HCT116 (cell line): ENCODE data around the gene PCARE. TPM values are rescaled to one million over a fixed set of nuclear protein-coding genes. Genes with fewer than 3 reads are reported as not detected.

Source experiments
- ATAC-seq: fragments of 200-7000 bp; cut with Tn5 transposase; 2 replicates; pipeline ENCODE4 v1.9.1; 2020; ENCODE audit warnings: mild to moderate bottlenecking, moderate library complexity
- BruUV-seq: library from RNA; stranded (reverse); fragments of 400-500 nt; replicated peaks from 2 replicates; lab custom pipeline; 2021; lab: Mats Ljungman, UMichigan
- CTCF ChIA-PET: fragments of 300-600 bp; sonication (Branson Sonifier 250); formaldehyde crosslinking; loops from one replicate; lab custom pipeline; 2021; ENCODE audit warnings: antibody characterized with exemption; lab: Charles Lee
- POLR2A ChIA-PET: fragments of 300-600, 350-600 bp; sonication (Branson Sonifier 250); formaldehyde crosslinking; loops from one replicate; lab custom pipeline; 2021; ENCODE audit warnings: antibody characterized with exemption; lab: Charles Lee
- RAD21 ChIA-PET, 2 experiments: fragments of 300-600 bp; sonication (Branson Sonifier 250); formaldehyde crosslinking; loops; one replicate each; lab custom pipeline; 2023; ENCODE audit warnings: low total read pairs in 2 of 2; ENCODE audit not compliant: uncharacterized antibody in 2 of 2, unreplicated experiment in 2 of 2, low non-redundant PET in 1 of 2; lab: Charles Lee
- DNase-seq: peaks from one replicate; pipeline ENCODE4 v3.0.0-alpha.2; 2010; ENCODE audit warnings: low read depth, low spot score
- H2AFZ ChIP-seq: fragments of 200-600 bp; shearing (Covaris generic), sonication (generic); 2 replicates; pipeline ENCODE4 v1.6.1; 2017; ENCODE audit warnings: low read depth, mixed run types, mixed read lengths, antibody characterized with exemption, low read length; ENCODE audit not compliant: poor library complexity, severe bottlenecking
- H3K27ac ChIP-seq: 2 replicates; pipeline ENCODE4 v1.5.1; 2012; ENCODE audit warnings: low read depth, low read length
- H3K27me3 ChIP-seq: fragments of 200-600 bp; sonication (generic); 2 replicates; pipeline ENCODE4 v1.6.1; 2016; ENCODE audit warnings: mixed run types, low read length, mixed read lengths; ENCODE audit not compliant: insufficient read depth
- H3K36me3 ChIP-seq, 2 experiments: fragments of 200-500 bp in 1 of 2; fragments of 200-600 bp in 1 of 2; sonication (Bioruptor generic) in 1 of 2; sonication (generic) in 1 of 2; 2 replicates each; pipeline versions ENCODE4 v1.5.1 to v1.6.1; 2014 to 2016; ENCODE audit warnings: low read length in 2 of 2, inconsistent platforms in 1 of 2, mixed read lengths in 1 of 2, mixed run types in 1 of 2; ENCODE audit not compliant: insufficient read depth in 2 of 2, control insufficient read depth in 1 of 2
- H3K4me1 ChIP-seq, 2 experiments: fragments of 200-600 bp in 1 of 2; sonication (generic) in 1 of 2; 2 replicates each; pipeline versions ENCODE4 v1.5.1 to v1.6.1; 2012 to 2017; ENCODE audit warnings: low read length in 2 of 2, inconsistent platforms in 1 of 2, mild to moderate bottlenecking in 1 of 2, mixed read lengths in 1 of 2, mixed run types in 1 of 2, moderate library complexity in 1 of 2; ENCODE audit not compliant: insufficient read depth in 2 of 2, control insufficient read depth in 1 of 2
- H3K4me2 ChIP-seq: fragments of 200-600 bp; sonication (generic); 2 replicates; pipeline ENCODE4 v1.6.1; 2017; ENCODE audit warnings: mixed run types, low read length, mixed read lengths
- H3K4me3 ChIP-seq, 2 experiments: fragments of 200-600 bp in 1 of 2; sonication (generic) in 1 of 2; replicated peaks in 1 of 2; 2 replicates each; pipeline ENCODE4 v1.5.1; 2011 to 2016; ENCODE audit warnings: low read length in 2 of 2, control low read depth in 1 of 2, low read depth in 1 of 2, mild to moderate bottlenecking in 1 of 2, mixed read lengths in 1 of 2, mixed run types in 1 of 2
- H3K79me2 ChIP-seq: fragments of 200-600 bp; sonication (generic); 2 replicates; pipeline ENCODE4 v1.6.1; 2017; ENCODE audit warnings: mild to moderate bottlenecking, mixed run types, low read length, moderate library complexity, mixed read lengths; ENCODE audit not compliant: insufficient read depth
- H3K9ac ChIP-seq: fragments of 200-600 bp; sonication (generic); 2 replicates; pipeline ENCODE4 v1.6.1; 2016; ENCODE audit warnings: low read length, mixed read lengths
- H3K9me2 ChIP-seq: fragments of 200-600 bp; sonication (generic), shearing (Covaris generic); 2 replicates; pipeline ENCODE4 v1.6.1; 2017; ENCODE audit warnings: mixed run types, mild to moderate bottlenecking, moderate library complexity; ENCODE audit not compliant: insufficient read depth
- H3K9me3 ChIP-seq, 2 experiments: fragments of 200-500 bp in 1 of 2; fragments of 200-600 bp in 1 of 2; sonication (Bioruptor generic) in 1 of 2; sonication (generic) in 1 of 2; 2 replicates each; pipeline ENCODE4 v1.6.1; 2014 to 2017; ENCODE audit warnings: low read length in 2 of 2, mixed read lengths in 2 of 2, inconsistent platforms in 1 of 2, low read depth in 1 of 2, mild to moderate bottlenecking in 1 of 2, mixed run types in 1 of 2, moderate library complexity in 1 of 2; ENCODE audit not compliant: control insufficient read depth in 1 of 2, insufficient read depth in 1 of 2
- H4K20me1 ChIP-seq: fragments of 200-600 bp; sonication (generic), shearing (Covaris generic); 2 replicates; pipeline ENCODE4 v1.6.1; 2017; ENCODE audit warnings: mixed run types, mild to moderate bottlenecking, moderate library complexity; ENCODE audit not compliant: insufficient read depth
- CEBPB ChIP-seq: IDR thresholded peaks from 2 replicates; pipeline ENCODE4 v1.6.1; 2012; ENCODE audit warnings: low read depth
- EGR1 ChIP-seq: IDR thresholded peaks from 2 replicates; pipeline ENCODE4 v1.6.1; 2012; ENCODE audit warnings: low read depth
- ELF1 ChIP-seq: IDR thresholded peaks from 2 replicates; pipeline ENCODE4 v1.6.1; 2012; ENCODE audit warnings: low read depth, borderline replicate concordance
- EZH2 ChIP-seq: fragments of 200-600 bp; sonication (generic); IDR thresholded peaks from 2 replicates; pipeline ENCODE4 v1.6.1; 2017; ENCODE audit warnings: antibody characterized with exemption, mixed run types
- EZH2phosphoT487 ChIP-seq: fragments of 200-600 bp; IDR thresholded peaks from 2 replicates; pipeline ENCODE4 v1.6.1; 2018; ENCODE audit warnings: antibody characterized with exemption, borderline replicate concordance
- FOSL1 ChIP-seq: IDR thresholded peaks from 2 replicates; pipeline ENCODE4 v1.6.1; 2012; ENCODE audit warnings: low read depth
- JUND ChIP-seq: IDR thresholded peaks from 2 replicates; pipeline ENCODE4 v1.6.1; 2012
- POLR2AphosphoS5 ChIP-seq: IDR thresholded peaks from 2 replicates; pipeline ENCODE4 v1.6.1; 2011; ENCODE audit warnings: mild to moderate bottlenecking, low read depth, low read length, moderate library complexity
- SIN3A ChIP-seq: IDR thresholded peaks from 2 replicates; pipeline ENCODE4 v1.6.1; 2012; ENCODE audit warnings: low read depth
- SP1 ChIP-seq: IDR thresholded peaks from 2 replicates; pipeline ENCODE4 v1.6.1; 2012; ENCODE audit warnings: low read depth
- SRF ChIP-seq: IDR thresholded peaks from 2 replicates; pipeline ENCODE4 v1.6.1; 2012; ENCODE audit warnings: low read depth
- TCF7L2 ChIP-seq: IDR thresholded peaks from 2 replicates; pipeline ENCODE4 v1.7.0; 2011; ENCODE audit warnings: borderline replicate concordance, inconsistent platforms; ENCODE audit not compliant: insufficient read depth, insufficient read length; ENCODE audit errors: extremely low read depth
- ZFX ChIP-seq: fragments of 450-650 bp; IDR thresholded peaks from 2 replicates; pipeline ENCODE4 v1.6.1; 2017
- ZNF274 ChIP-seq: fragments of 200-500 bp; sonication (Bioruptor generic); IDR thresholded peaks from 2 replicates; pipeline ENCODE4 v1.6.1; 2014; ENCODE audit warnings: mild to moderate bottlenecking, low read depth, low read length, inconsistent platforms
- intact Hi-C: fragments of 100-400 bp; cut with micrococcal nuclease; formaldehyde crosslinking; loops from 2 replicates; pipeline ENCODE4 v1.10.0; 2022
- total RNA-seq: library from RNA; stranded (reverse); gene quantifications from one replicate; pipeline ENCODE4 v1.2.1, GENCODE V29; 2021; ENCODE audit not compliant: unreplicated experiment
- TF ChIP-seq, protein P1 (sequence below): IDR thresholded peaks from 2 replicates; pipeline ENCODE4 v1.6.1; 2011; ENCODE audit warnings: mild to moderate bottlenecking, low read length, moderate library complexity; ENCODE audit not compliant: insufficient replicate concordance; ENCODE audit errors: extremely low read depth
- TF ChIP-seq, protein P2 (sequence below): IDR thresholded peaks from 2 replicates; pipeline ENCODE4 v1.6.1; 2012

The PCARE gene
- total RNA-seq, 1 experiment from 2014 or later, result not detected

DNA sequence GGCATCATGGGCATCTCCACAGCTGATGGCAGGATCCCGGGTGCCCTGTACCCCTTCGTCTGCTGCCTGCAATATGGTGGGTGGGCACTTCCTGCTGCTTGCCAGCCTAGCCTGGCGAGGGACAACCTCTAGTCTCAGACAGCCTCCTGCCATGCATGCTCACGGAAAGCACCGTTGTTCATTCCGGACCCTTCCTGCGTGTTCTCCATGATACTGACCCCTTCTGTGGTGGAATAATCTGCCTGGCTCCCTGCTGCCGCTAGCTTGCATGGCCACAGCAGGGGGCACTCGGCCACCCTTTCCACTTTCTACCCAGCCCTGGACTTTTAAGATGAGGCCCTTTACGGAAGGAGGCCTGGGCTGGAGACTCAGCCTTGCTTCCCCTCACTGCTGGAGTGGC is 12.0 kb downstream of the PCARE start (continued):
- TF ChIP-seq FOSL1 (no peak), CEBPB (no peak), SIN3A (no peak), JUND (no peak), POLR2AphosphoS5 (no peak), SRF (no peak), SP1 (no peak)

DNA sequence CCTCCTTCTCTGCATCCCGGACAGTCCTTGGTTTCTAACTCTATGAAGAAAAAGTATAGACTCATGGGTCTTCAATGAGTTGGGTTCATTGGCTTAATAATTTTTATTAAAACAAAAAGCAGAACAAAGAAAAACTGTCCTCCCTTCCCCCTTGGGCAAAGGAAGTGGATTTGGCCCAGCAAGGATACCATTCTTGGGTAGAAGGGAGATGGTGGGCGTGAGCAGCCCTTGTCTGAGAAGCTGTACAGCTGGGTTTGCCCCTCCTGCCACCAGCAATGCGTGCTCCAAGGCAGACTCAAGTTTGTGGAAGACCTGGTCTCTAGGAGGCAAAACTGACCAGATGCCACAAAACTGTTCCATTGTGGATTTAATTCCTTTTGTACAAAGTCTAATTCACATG is 12.7 kb downstream of the PCARE start:
- RAD21 ChIA-PET, result no interaction called here
- CTCF ChIA-PET, result no interaction called here
- Histone ChIP-seq H3K27ac (no peak overlapping the region), H3K79me2 (no peaks in the 10 kb centered on the region), H4K20me1 (no peaks in the 10 kb centered on the region), H3K4me1 (no peaks in the 10 kb centered on the region), H3K27me3 (no peaks in the 10 kb centered on the region), H3K36me3 (no peaks in the 10 kb centered on the region), H3K4me2 (no peak overlapping the region), H3K9me2 (no peaks in the 10 kb centered on the region), H3K9me3 (no peaks in the 10 kb centered on the region), H3K4me3 (no peak overlapping the region), H2AFZ (no peak overlapping the region), H3K9ac (no peak overlapping the region)
- intact Hi-C loops, result no loop called here
- DNase-seq (no peak), ATAC-seq (no peak)
- TF ChIP-seq, protein P1, sequence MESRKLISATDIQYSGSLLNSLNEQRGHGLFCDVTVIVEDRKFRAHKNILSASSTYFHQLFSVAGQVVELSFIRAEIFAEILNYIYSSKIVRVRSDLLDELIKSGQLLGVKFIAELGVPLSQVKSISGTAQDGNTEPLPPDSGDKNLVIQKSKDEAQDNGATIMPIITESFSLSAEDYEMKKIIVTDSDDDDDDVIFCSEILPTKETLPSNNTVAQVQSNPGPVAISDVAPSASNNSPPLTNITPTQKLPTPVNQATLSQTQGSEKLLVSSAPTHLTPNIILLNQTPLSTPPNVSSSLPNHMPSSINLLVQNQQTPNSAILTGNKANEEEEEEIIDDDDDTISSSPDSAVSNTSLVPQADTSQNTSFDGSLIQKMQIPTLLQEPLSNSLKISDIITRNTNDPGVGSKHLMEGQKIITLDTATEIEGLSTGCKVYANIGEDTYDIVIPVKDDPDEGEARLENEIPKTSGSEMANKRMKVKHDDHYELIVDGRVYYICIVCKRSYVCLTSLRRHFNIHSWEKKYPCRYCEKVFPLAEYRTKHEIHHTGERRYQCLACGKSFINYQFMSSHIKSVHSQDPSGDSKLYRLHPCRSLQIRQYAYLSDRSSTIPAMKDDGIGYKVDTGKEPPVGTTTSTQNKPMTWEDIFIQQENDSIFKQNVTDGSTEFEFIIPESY, result no peak
- TF ChIP-seq POLR2AphosphoS5, result no peak
- no peak for TF ChIP-seq JUND
- no peak for TF ChIP-seq EGR1
- TF ChIP-seq EZH2, result no peak
- TF ChIP-seq, protein P2, sequence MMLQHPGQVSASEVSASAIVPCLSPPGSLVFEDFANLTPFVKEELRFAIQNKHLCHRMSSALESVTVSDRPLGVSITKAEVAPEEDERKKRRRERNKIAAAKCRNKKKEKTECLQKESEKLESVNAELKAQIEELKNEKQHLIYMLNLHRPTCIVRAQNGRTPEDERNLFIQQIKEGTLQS, result no peak
- no peak for TF ChIP-seq ZFX
- TF ChIP-seq ELF1, result no peak
- TF ChIP-seq EZH2phosphoT487, result no peak
- TF ChIP-seq TCF7L2, result no peak
- no peak for TF ChIP-seq SP1
- TF ChIP-seq ZNF274, result no peak
- POLR2A ChIA-PET, result no interaction called here
- BruUV-seq, result no TSS peak
